Uterus (tissue), 2 donors: Measurements from ENCODE around the gene EEFSEC.

Experiments used
- CTCF ChIP-seq, 4 experiments: fragments of 200-600 bp in 2 of 4; fragments of 450-650 bp in 2 of 4; sonication (generic) in 2 of 4; IDR thresholded peaks; one replicate each; pipeline ENCODE4 v1.5.1; 2016 to 2019; ENCODE audit warnings: antibody characterized with exemption in 4 of 4, mild to moderate bottlenecking in 2 of 4, moderate library complexity in 1 of 4
- POLR2A ChIP-seq, 2 donors: fragments of 450-650 bp; IDR thresholded peaks; one replicate each; pipeline ENCODE4 v1.6.1; 2016; ENCODE audit warnings: antibody characterized with exemption in 2 of 2, mild to moderate bottlenecking in 1 of 2, moderate library complexity in 1 of 2

GRCh38 chr3:128173200-128173599 lies 19.9 kb downstream of the EEFSEC start:
- no peak for TF ChIP-seq CTCF (IDR thresholded peaks at IDR 0.05)
- no peak for TF ChIP-seq POLR2A (IDR thresholded peaks at IDR 0.05)
